Endodermal cell (in vitro differentiated cells): ENCODE measurements around the gene CASKIN2. TPM values are rescaled to one million over a fixed set of nuclear protein-coding genes. Genes with fewer than 3 reads are reported as not detected.

Source experiments
- DNase-seq: peaks from one replicate; pipeline ENCODE4 v3.0.0-alpha.2; 2017
- H3K27ac ChIP-seq: 2 replicates; pipeline ENCODE4 v1.5.1; 2013; ENCODE audit warnings: mild to moderate bottlenecking, low read depth, low read length, moderate library complexity
- H3K27me3 ChIP-seq: 2 replicates; pipeline ENCODE4 v1.6.1; 2013; ENCODE audit warnings: mild to moderate bottlenecking, low read length, moderate library complexity; ENCODE audit not compliant: insufficient read depth, control insufficient read depth, poor library complexity, severe bottlenecking
- H3K36me3 ChIP-seq: 2 replicates; pipeline ENCODE4 v1.7.0; 2013; ENCODE audit warnings: mild to moderate bottlenecking, low read length, moderate library complexity; ENCODE audit not compliant: control insufficient read depth, insufficient read depth
- H3K4me1 ChIP-seq: one replicate; pipeline ENCODE4 v1.7.0; 2013; ENCODE audit warnings: low read length; ENCODE audit not compliant: control insufficient read depth, insufficient read depth
- H3K4me3 ChIP-seq: 2 replicates; pipeline ENCODE4 v1.5.1; 2013; ENCODE audit warnings: mild to moderate bottlenecking, low read length, moderate library complexity
- H3K9ac ChIP-seq: 2 replicates; pipeline ENCODE4 v1.6.1; 2013; ENCODE audit warnings: mild to moderate bottlenecking, low read length, moderate library complexity; ENCODE audit not compliant: poor library complexity, severe bottlenecking; ENCODE audit errors: extremely low read depth
- H3K9me3 ChIP-seq: 2 replicates; pipeline ENCODE4 v1.6.1; 2013; ENCODE audit warnings: mild to moderate bottlenecking, low read length, moderate library complexity; ENCODE audit not compliant: control insufficient read depth
- H3K27ac Mint-ChIP-seq: 2 replicates; pipeline ENCODE4 v1.8.0; 2020; ENCODE audit warnings: mixed read lengths
- H3K27me3 Mint-ChIP-seq: 2 replicates; pipeline ENCODE4 v1.8.0; 2021; ENCODE audit warnings: mild to moderate bottlenecking, mixed read lengths; ENCODE audit not compliant: insufficient read depth
- H3K36me3 Mint-ChIP-seq: 2 replicates; pipeline ENCODE4 v1.8.0; 2020; ENCODE audit warnings: low read depth, mixed read lengths
- H3K4me1 Mint-ChIP-seq: 2 replicates; pipeline ENCODE4 v1.8.0; 2020; ENCODE audit warnings: mixed read lengths
- H3K4me3 Mint-ChIP-seq: 2 replicates; pipeline ENCODE4 v1.8.0; 2020; ENCODE audit warnings: mild to moderate bottlenecking, moderate library complexity, mixed read lengths
- H3K9me3 Mint-ChIP-seq: 2 replicates; pipeline ENCODE4 v1.8.0; 2020; ENCODE audit warnings: mild to moderate bottlenecking, mixed read lengths
- CTCF ChIP-seq: fragments of 200-600 bp; sonication (generic); conservative IDR thresholded peaks from 2 replicates; pipeline ENCODE4 v1.5.0; 2021; ENCODE audit warnings: antibody characterized with exemption, mild to moderate bottlenecking
- WGBS, 2 experiments: methylation state at CpG; one replicate each; pipeline versions ENCODE4 v1.1.5 to v1.1.7; 2013; ENCODE audit warnings: missing lambda C conversion rate in 2 of 2, mixed read lengths in 1 of 2; ENCODE audit not compliant: insufficient coverage in 1 of 2, insufficient read length in 1 of 2; 5-methylcytosine and 5-hydroxymethylcytosine counted together
- total RNA-seq, 2 donors: library from RNA; stranded (reverse); fragmentation: NEBNext Ultra II Directional in 1 of 2; extraction: Animal tissue kit (Norgen Biotek cat#: 25700) in 1 of 2; gene quantifications; 2 replicates in 1 of 2; 3 replicates in 1 of 2; pipeline ENCODE4 v1.2.1, GENCODE V29; 2021

The CASKIN2 gene
- total RNA-seq, 2 donors from 2014 or later, result 26.4 to 31.0 TPM

- Histone ChIP-seq H3K27ac (no peak overlapping the region), H3K9ac (no peak overlapping the region), H3K27me3 (no peaks in the 10 kb centered on the region), H3K4me1 (peaks cover 4% of the 10 kb centered on the region), H3K4me3 (no peak overlapping the region), H3K36me3 (peaks cover 4% of the 10 kb centered on the region), H3K9me3 (no peaks in the 10 kb centered on the region)
- Mint-ChIP-seq H3K27ac (no peak overlapping the region), H3K4me3 (no peak overlapping the region), H3K9me3 (no peaks in the 10 kb centered on the region), H3K27me3 (no peaks in the 10 kb centered on the region), H3K4me1 (no peaks in the 10 kb centered on the region), H3K36me3 (peaks cover 37% of the 10 kb centered on the region)
- 85 to 100% methylated on average over 4 to 9 of the region's 9 CpGs for WGBS, 2 experiments
- peak; percentile 72 for TF ChIP-seq CTCF
- DNase-seq, result peak; percentile 83
Observed at GRCh38 chr17:75518983-75519537, 3.7 kb upstream of the CASKIN2 start.

GRCh38 chr17:75518201-75518600, 2.9 kb upstream of the CASKIN2 start:
- H3K4me3 ChIP-seq, result no peak overlapping the region
- no peak overlapping the region for H3K27ac ChIP-seq
- H3K27me3 ChIP-seq, result no peaks in the 10 kb centered on the region
- Mint-ChIP-seq H3K27me3 (no peaks in the 10 kb centered on the region), H3K27ac (no peak overlapping the region), H3K4me1 (no peaks in the 10 kb centered on the region), H3K4me3 (no peak overlapping the region), H3K9me3 (no peaks in the 10 kb centered on the region), H3K36me3 (peaks cover 40% of the 10 kb centered on the region)
- TF ChIP-seq CTCF, result no peak
- H3K9me3 ChIP-seq, result no peaks in the 10 kb centered on the region
- H3K4me1 ChIP-seq, result peaks cover 7% of the 10 kb centered on the region
- peaks cover 10% of the 10 kb centered on the region for H3K36me3 ChIP-seq
- DNase-seq, result no peak
- no peak overlapping the region for H3K9ac ChIP-seq
- WGBS, 2 experiments, result 93 to 96% methylated on average over 3 of the region's 3 CpGs

- Mint-ChIP-seq H3K4me3 (peak overlapping the region; percentile 70), H3K4me1 (no peaks in the 10 kb centered on the region), H3K27me3 (no peaks in the 10 kb centered on the region), H3K36me3 (peaks cover 35% of the 10 kb centered on the region), H3K9me3 (no peaks in the 10 kb centered on the region), H3K27ac (no peak overlapping the region)
- DNase-seq, result peak; percentile 83
- WGBS, 2 experiments, result 29 to 39% methylated on average over 6 to 10 of the region's 10 CpGs
- H3K27ac ChIP-seq, result no peak overlapping the region
- H3K9me3 ChIP-seq, result no peaks in the 10 kb centered on the region
- peaks cover 7% of the 10 kb centered on the region for H3K4me1 ChIP-seq
- peaks cover 11% of the 10 kb centered on the region for H3K36me3 ChIP-seq
- no peaks in the 10 kb centered on the region for H3K27me3 ChIP-seq
- TF ChIP-seq CTCF, result peak; percentile 48
- H3K4me3 ChIP-seq, result peak overlapping the region; percentile 78
- no peak overlapping the region for H3K9ac ChIP-seq
Observed at GRCh38 chr17:75517297-75517865, 2.0 kb upstream of the CASKIN2 start.
